Right ventricle myocardium inferior (tissue), 1 donor: Measurements from ENCODE around the gene SEMA4D. TPM values are rescaled to one million over a fixed set of nuclear protein-coding genes. Genes with fewer than 3 reads are reported as not detected.

Experiments used
- ATAC-seq: fragments of 200-7000 bp; cut with Tn5 transposase; one replicate; pipeline ENCODE4 v1.9.1; 2020; ENCODE audit warnings: mild to moderate bottlenecking, moderate library complexity
- DNase-seq: peaks from one replicate; pipeline ENCODE4 v3.0.0; 2021; ENCODE audit errors: missing footprints
- intact Hi-C: fragments of 100-400 bp; cut with DNase I; formaldehyde crosslinking; loops from one replicate; pipeline ENCODE4 v1.11.0; 2022
- total RNA-seq: library from RNA; stranded (reverse); fragmentation: NEBNext Ultra II Directional; extraction: Animal tissue kit (Norgen Biotek cat#: 25700); gene quantifications from one replicate; pipeline ENCODE4 v1.2.1, GENCODE V29; 2021
- donor health status: DM: no; HTN: yes; CAD: no; lungs with severe emphysema.

Gene SEMA4D
- total RNA-seq, 1 donor from 2014 or later, result 24.1 TPM

DNA sequence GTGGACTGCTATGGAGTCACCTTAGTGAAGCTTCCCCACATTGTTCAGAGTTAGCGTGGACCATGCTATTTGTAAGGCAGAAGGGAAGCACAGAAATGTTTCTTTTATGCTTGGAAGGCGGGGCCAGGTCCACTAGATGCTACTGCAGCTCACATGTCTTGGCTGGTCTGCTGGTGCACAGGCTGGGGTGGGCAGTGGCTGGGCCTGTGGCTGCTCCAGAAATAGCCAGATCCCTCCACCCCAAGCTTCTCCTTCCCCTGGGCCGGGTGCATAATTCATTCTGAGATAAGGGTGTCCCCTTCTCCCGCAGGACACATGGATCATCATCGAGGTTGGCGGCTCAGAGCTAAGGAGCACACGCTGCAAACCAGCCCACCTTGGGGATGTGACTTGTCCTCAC is 14.5 kb upstream of the SEMA4D start:
- DNase-seq (no peak), ATAC-seq (no peak)
- intact Hi-C loops, result no loop called here

GRCh38 chr9:89508951-89509615 is 11.2 kb upstream of the SEMA4D start:
- DNase-seq (no peak), ATAC-seq (no peak)
- intact Hi-C loops, result no loop called here

GRCh38 chr9:89505911-89506310 is 8.0 kb upstream of the SEMA4D start:
- intact Hi-C loops, result no loop called here
- no peak for DNase-seq
- no peak for ATAC-seq

- DNase-seq (no peak), ATAC-seq (no peak)
- intact Hi-C loops, result no loop called here
Measured at GRCh38 chr9:89505048-89505447, 7.1 kb upstream of the SEMA4D start.

GRCh38 chr9:89502671-89503070 is 4.8 kb upstream of the SEMA4D start:
- intact Hi-C loops, result no loop called here
- DNase-seq, result no peak
- no peak for ATAC-seq

DNA sequence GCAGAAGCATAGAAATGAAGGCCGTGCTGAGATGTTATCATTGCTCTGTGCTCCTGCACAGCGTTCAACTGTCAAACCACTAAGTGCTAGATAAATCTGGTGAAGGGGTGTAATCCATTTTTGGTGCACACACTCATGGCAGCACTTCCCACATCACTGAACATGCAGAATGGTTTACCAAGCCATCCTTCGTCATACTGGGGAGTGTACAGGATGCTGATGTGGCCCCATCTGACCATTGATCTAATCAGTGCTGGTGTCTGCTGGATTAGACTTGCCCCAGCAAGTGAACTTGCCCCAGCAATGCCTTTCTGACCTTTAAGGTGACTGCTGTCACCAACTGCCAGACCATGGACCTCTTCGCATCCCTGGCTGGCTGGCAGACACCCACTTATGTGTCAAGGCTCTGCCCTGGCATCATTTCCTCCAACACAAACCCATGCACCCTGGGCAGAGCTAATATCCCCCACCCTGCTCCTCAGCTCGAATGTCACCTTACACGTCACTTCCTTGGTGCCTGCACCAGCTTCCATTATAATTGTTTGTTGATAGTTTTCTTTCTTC is 4.2 kb upstream of the SEMA4D start:
- intact Hi-C loops, result no loop called here
- DNase-seq (no peak), ATAC-seq (no peak)

DNA sequence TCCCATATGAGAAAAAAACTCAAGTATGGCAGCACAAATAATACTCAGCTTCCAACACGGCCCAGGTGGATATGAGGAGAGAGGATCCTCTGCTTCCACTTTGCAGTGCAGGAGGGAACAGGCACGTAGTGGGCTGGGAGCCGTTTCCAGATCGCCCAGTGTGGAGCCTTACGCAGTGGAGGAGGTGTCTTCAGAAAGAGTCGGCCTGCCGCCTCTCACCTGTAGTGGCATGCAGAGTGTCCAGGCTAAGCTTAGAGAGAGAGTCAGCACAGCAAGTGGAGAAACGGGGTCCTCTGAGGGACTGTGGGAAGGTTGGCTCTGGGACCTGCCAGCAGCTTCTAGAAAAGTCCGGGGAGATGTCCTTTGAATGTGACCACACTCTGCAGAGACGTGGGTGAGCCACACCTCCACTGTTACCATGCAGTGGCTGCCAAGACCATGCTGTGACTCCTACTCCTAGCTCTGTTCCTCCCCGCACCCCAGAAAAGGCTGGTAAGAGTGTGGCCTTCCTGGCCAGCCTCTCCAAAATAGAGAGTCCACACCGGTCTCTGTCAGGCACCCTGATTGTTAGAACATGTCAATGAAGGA is 3.5 kb upstream of the SEMA4D start:
- ATAC-seq, result no peak
- no peak for DNase-seq
- intact Hi-C loops, result no loop called here

GRCh38 chr9:89500008-89500407 is 2.1 kb upstream of the SEMA4D start:
- intact Hi-C loops, result no loop called here

GRCh38 chr9:89498852-89499480 is 1.1 kb upstream of the SEMA4D start:
- ATAC-seq (no peak), DNase-seq (no peak)
- intact Hi-C loops, result loop anchor here (10.0 kb wide), 1 partner anchor 114 kb away; no protein-coding TSS in a partner anchor

More at GRCh38 chr9:89500008-89500407, 2.1 kb upstream of the SEMA4D start:
- DNase-seq (no peak), ATAC-seq (no peak)

DNA sequence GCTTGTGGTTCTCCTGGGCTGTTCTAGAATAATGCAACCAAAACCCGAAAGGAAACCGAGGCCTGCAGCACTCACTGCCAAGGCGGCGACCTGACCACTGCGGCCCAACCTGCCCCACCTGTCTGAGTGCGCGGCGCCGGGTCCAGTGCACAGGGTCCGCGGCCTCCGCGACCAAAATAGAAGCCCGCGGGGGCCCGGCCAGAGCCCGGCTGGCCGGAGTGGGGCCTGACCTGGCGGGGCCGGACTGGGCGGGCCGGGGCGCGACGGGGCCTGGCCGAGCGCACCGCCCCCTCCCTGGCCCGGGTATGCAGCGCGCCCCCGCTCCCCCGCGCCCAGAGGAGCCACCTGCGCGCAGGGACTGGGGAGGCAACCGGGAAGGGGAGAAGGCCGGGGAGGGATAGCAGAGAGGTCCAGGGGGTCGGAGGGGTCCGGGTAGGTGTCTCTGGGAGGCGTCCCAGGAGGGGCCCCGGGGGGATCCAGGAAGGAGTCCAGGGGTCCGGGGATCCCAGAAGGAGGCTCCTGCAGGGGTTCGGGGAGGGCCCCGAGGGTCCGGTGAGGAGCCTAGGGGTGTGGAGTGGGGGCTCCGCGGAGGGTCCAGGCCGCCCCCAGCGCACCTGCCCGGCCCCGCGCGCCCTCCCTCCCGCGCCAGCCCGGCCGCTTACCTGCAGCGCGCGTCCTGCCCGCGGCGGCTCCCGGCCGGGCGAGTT is 503 bp downstream of the SEMA4D start:
- ATAC-seq, result peak; percentile 19
- intact Hi-C loops, result loop anchor here (10.0 kb wide), 1 partner anchor 113 kb away; no protein-coding TSS in a partner anchor
- DNase-seq, result no peak

DNA sequence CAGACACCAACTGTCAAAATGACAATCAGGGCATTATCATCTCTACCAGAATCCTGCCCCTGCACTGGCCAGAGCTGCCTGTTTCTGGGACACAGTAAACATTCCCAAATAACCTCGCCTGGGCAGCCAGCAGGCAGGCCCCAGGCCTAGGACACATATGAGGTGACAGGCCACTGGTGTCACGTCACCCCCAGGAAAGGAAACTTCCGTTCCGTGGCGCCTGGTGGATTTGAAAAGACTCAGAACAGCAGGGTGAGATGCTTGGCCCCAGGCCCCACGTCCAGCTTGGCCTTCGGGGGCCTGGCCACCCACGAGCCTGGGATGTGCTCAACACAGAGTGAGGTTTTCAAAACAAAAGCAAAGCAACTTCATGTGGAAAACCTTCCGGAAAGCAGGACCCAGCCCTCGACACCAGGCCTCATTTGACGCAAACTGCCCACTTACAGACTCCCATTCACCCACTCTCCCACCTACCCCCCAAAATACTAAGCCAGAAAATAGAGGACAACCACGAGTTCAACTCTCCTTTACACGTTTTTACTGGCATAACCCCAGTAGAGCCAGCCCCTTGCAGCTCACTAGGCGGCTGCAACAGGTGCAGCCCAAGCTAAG is 1.2 kb downstream of the SEMA4D start:
- DNase-seq (no peak), ATAC-seq (no peak)
- intact Hi-C loops, result loop anchor here (10.0 kb wide), 1 partner anchor 112 kb away; no protein-coding TSS in a partner anchor

DNA sequence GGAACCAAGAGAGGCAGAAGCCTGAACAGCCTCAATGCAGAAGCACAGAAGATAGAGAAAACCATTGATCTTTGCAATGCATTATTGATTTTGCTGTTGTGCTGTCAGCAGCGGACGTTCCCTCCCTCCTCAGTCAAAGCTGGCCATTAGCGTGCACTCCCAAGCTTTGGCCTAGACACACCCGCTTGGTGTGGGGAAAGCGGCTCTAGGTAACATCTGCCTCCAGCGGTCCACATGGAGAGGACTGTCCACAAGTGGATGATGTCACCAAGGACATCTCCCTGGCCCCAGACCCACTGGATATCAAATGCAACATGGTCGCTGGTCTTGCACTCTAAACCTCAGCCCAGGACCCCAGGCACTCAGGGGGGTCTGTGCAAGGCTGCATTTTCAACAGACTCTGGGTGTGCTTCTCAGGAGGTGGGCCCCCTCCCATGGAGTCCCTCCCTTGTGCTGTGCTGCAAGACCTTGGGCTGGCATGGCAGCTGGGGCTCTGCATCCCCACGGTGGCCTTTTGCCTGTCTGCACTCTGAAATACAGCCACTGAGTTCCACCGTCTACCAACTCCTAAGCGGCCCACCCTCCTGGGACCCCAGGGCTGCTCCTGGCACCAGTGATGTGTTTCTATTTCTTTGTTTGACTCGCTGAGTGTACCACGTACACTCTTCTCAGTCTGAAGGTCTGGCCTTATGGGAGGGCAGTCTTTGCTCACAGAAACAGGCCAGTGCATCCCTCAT is 1.9 kb downstream of the SEMA4D start:
- intact Hi-C loops, result loop anchor here (10.0 kb wide), 1 partner anchor 111 kb away; no protein-coding TSS in a partner anchor
- DNase-seq, result no peak
- ATAC-seq, result no peak

- intact Hi-C loops, result loop anchor here (10.0 kb wide), 1 partner anchor 109 kb away; no protein-coding TSS in a partner anchor
- ATAC-seq (no peak), DNase-seq (no peak)
Measured at GRCh38 chr9:89494199-89494598, 3.7 kb downstream of the SEMA4D start.

GRCh38 chr9:89493671-89494070 is 4.2 kb downstream of the SEMA4D start:
- intact Hi-C loops, result loop anchor here (10.0 kb wide), 1 partner anchor 109 kb away; no protein-coding TSS in a partner anchor
- DNase-seq, result no peak
- no peak for ATAC-seq

GRCh38 chr9:89493181-89493580 is 4.7 kb downstream of the SEMA4D start:
- DNase-seq (no peak), ATAC-seq (no peak)
- intact Hi-C loops, result loop anchor here (10.0 kb wide), 1 partner anchor 108 kb away; no protein-coding TSS in a partner anchor

- intact Hi-C loops, result loop anchor here (10.0 kb wide), 1 partner anchor 108 kb away; no protein-coding TSS in a partner anchor
- no peak for DNase-seq
Measured at GRCh38 chr9:89492586-89492985, 5.3 kb downstream of the SEMA4D start.

GRCh38 chr9:89491694-89492093 is 6.2 kb downstream of the SEMA4D start:
- intact Hi-C loops, result loop anchor here (10.0 kb wide), 1 partner anchor 107 kb away; no protein-coding TSS in a partner anchor
- ATAC-seq, result no peak
- DNase-seq, result no peak

More at GRCh38 chr9:89492586-89492985, 5.3 kb downstream of the SEMA4D start:
- ATAC-seq, result no peak
